Measurements from ENCODE around the gene MLLT10. TPM values are rescaled to one million over a fixed set of nuclear protein-coding genes. Genes with fewer than 3 reads are reported as not detected.

The MLLT10 gene
- total and polyA plus RNA-seq, 2 donors (not counting 3 experiments of a cell fraction or from before 2014, with no cell fraction given), result 35.4 to 54.0 TPM

- intact Hi-C loops (cut with micrococcal nuclease), result no loop called here
- H3K9me3 ChIP-seq (replicated peaks; ENCODE audit: control insufficient read depth, insufficient read depth, low read length), result no peaks in the 10 kb centered on the region
- POLR2A ChIA-PET, result no interaction called here
Measured at GRCh38 chr10:21501091-21501490, 32.9 kb upstream of the MLLT10 start.

GRCh38 chr10:21501731-21502347 lies 32.2 kb upstream of the MLLT10 start:
- DNase-seq (ENCODE audit: low read depth, low spot score), result no peak
- ChIA-PET POLR2A (no interaction called here), CTCF (interaction anchor here (0.5 to 0.6 kb wide), 2 partner anchors 25 to 231 kb away, joined by 3 read pairs; no protein-coding TSS in a partner anchor)
- H3K9ac ChIP-seq (replicated peaks; ENCODE audit: extremely low read depth, insufficient read depth, low read length), result no peak overlapping the region
- TF ChIP-seq GATA2 (IDR thresholded peaks at IDR 0.05; ENCODE audit: insufficient read depth, insufficient read length, low read depth, low read length), result no peak
- TF ChIP-seq, protein P1, sequence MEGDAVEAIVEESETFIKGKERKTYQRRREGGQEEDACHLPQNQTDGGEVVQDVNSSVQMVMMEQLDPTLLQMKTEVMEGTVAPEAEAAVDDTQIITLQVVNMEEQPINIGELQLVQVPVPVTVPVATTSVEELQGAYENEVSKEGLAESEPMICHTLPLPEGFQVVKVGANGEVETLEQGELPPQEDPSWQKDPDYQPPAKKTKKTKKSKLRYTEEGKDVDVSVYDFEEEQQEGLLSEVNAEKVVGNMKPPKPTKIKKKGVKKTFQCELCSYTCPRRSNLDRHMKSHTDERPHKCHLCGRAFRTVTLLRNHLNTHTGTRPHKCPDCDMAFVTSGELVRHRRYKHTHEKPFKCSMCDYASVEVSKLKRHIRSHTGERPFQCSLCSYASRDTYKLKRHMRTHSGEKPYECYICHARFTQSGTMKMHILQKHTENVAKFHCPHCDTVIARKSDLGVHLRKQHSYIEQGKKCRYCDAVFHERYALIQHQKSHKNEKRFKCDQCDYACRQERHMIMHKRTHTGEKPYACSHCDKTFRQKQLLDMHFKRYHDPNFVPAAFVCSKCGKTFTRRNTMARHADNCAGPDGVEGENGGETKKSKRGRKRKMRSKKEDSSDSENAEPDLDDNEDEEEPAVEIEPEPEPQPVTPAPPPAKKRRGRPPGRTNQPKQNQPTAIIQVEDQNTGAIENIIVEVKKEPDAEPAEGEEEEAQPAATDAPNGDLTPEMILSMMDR (IDR thresholded peaks at IDR 0.05; ENCODE audit: extremely low read depth in 1 of 2, insufficient read depth in 1 of 2, low read depth in 1 of 2, low read length in 2 of 2), result no peak
- TF ChIP-seq FOS (IDR thresholded peaks at IDR 0.05; ENCODE audit: borderline replicate concordance, insufficient read depth, low read length), result no peak
- TF ChIP-seq MYC (IDR thresholded peaks at IDR 0.05; ENCODE audit: low read depth, low read length), result no peak
- TF ChIP-seq POLR2A (IDR thresholded peaks at IDR 0.05; ENCODE audit: low read depth, low read length), result no peak
- TF ChIP-seq MAX (IDR thresholded peaks at IDR 0.05; ENCODE audit: insufficient read depth, insufficient read length), result no peak
- no peak for TF ChIP-seq POLR2AphosphoS5 (IDR thresholded peaks at IDR 0.05; ENCODE audit: insufficient read depth, low read depth, low read length)
- TF ChIP-seq EZH2 (IDR thresholded peaks at IDR 0.05; ENCODE audit: borderline replicate concordance, low read depth, low read length, severe bottlenecking), result no peak
- no peak for TF ChIP-seq JUN (IDR thresholded peaks at IDR 0.05; ENCODE audit: borderline replicate concordance, insufficient read depth, insufficient read length, low read depth)
- H4K20me1 ChIP-seq (replicated peaks; ENCODE audit: control insufficient read depth, extremely low read depth, insufficient read depth, low read length), result no peaks in the 10 kb centered on the region
- intact Hi-C loops (cut with micrococcal nuclease) (no loop called here), dilution Hi-C loops (cut with MboI; ENCODE audit: extremely low pct_ligation_motif_present, low sequenced_read_pairs) (no loop called here)
- FAIRE-seq, result no peak
- no peak overlapping the region for H3K4me2 ChIP-seq (ENCODE audit: insufficient read depth, low read length)
- no peak overlapping the region for H3K27ac ChIP-seq (ENCODE audit: insufficient read depth, low read depth, low read length)
- H3K9me1 ChIP-seq (replicated peaks; ENCODE audit: control insufficient read depth, extremely low read depth, insufficient read depth, low read length), result no peaks in the 10 kb centered on the region
- H3K4me1 ChIP-seq (ENCODE audit: control insufficient read depth, extremely low read depth, insufficient read depth, low read length), result peaks cover 5% of the 10 kb centered on the region
- H3K27me3 ChIP-seq (ENCODE audit: control insufficient read depth in 2 of 2, insufficient read depth in 2 of 2, low read length in 2 of 2), result peaks cover 20 to 36% of the 10 kb centered on the region in 2 experiments
- H3K9me3 ChIP-seq (replicated peaks; ENCODE audit: control insufficient read depth, insufficient read depth, low read length), result no peaks in the 10 kb centered on the region
- no TSS peak for BruUV-seq (replicated peaks)
- no peak overlapping the region for H3K4me3 ChIP-seq (replicated peaks in 1 of 3; ENCODE audit: insufficient read depth in 1 of 3, low read depth in 1 of 3, low read length in 3 of 3)
- H2AFZ ChIP-seq (ENCODE audit: low read depth, low read length), result no peak overlapping the region
- no peaks in the 10 kb centered on the region for H3K79me2 ChIP-seq (ENCODE audit: control insufficient read depth, insufficient read depth, low read length)
- H3K36me3 ChIP-seq (ENCODE audit: control insufficient read depth in 2 of 2, extremely low read depth in 1 of 2, insufficient read depth in 2 of 2, low read length in 2 of 2), result no peaks in the 10 kb centered on the region

More at GRCh38 chr10:21501091-21501490, 32.9 kb upstream of the MLLT10 start:
- no peak overlapping the region for H3K4me2 ChIP-seq (ENCODE audit: insufficient read depth, low read length)
- dilution Hi-C loops (cut with MboI; ENCODE audit: extremely low pct_ligation_motif_present, low sequenced_read_pairs), result no loop called here
- no peak for FAIRE-seq
- H3K27ac ChIP-seq (ENCODE audit: insufficient read depth, low read depth, low read length), result no peak overlapping the region
- CTCF ChIA-PET, result interaction anchor here (0.5 to 0.7 kb wide), 2 partner anchors 50 to 231 kb away, joined by 3 read pairs; no protein-coding TSS in a partner anchor
- H3K9ac ChIP-seq (replicated peaks; ENCODE audit: extremely low read depth, insufficient read depth, low read length), result no peak overlapping the region
- peaks cover 5% of the 10 kb centered on the region for H3K4me1 ChIP-seq (ENCODE audit: control insufficient read depth, extremely low read depth, insufficient read depth, low read length)
- H3K36me3 ChIP-seq (ENCODE audit: control insufficient read depth in 2 of 2, extremely low read depth in 1 of 2, insufficient read depth in 2 of 2, low read length in 2 of 2), result no peaks in the 10 kb centered on the region
- DNase-seq (ENCODE audit: low read depth, low spot score), result no peak
- H3K79me2 ChIP-seq (ENCODE audit: control insufficient read depth, insufficient read depth, low read length), result no peaks in the 10 kb centered on the region
- peaks cover 16 to 31% of the 10 kb centered on the region in 2 experiments for H3K27me3 ChIP-seq (ENCODE audit: control insufficient read depth in 2 of 2, insufficient read depth in 2 of 2, low read length in 2 of 2)
- no peak overlapping the region for H2AFZ ChIP-seq (ENCODE audit: low read depth, low read length)
- TF ChIP-seq MYC (IDR thresholded peaks at IDR 0.05; ENCODE audit: low read depth, low read length), result no peak
- no peak for TF ChIP-seq JUN (IDR thresholded peaks at IDR 0.05; ENCODE audit: borderline replicate concordance, insufficient read depth, insufficient read length, low read depth)
- TF ChIP-seq FOS (IDR thresholded peaks at IDR 0.05; ENCODE audit: borderline replicate concordance, insufficient read depth, low read length), result no peak
- TF ChIP-seq POLR2AphosphoS5 (IDR thresholded peaks at IDR 0.05; ENCODE audit: insufficient read depth, low read depth, low read length), result no peak
- no peak for TF ChIP-seq POLR2A (IDR thresholded peaks at IDR 0.05; ENCODE audit: low read depth, low read length)
- no TSS peak for BruUV-seq (replicated peaks)
- H3K4me3 ChIP-seq (replicated peaks in 1 of 3; ENCODE audit: insufficient read depth in 1 of 3, low read depth in 1 of 3, low read length in 3 of 3), result no peak overlapping the region
- no peaks in the 10 kb centered on the region for H3K9me1 ChIP-seq (replicated peaks; ENCODE audit: control insufficient read depth, extremely low read depth, insufficient read depth, low read length)
- H4K20me1 ChIP-seq (replicated peaks; ENCODE audit: control insufficient read depth, extremely low read depth, insufficient read depth, low read length), result no peaks in the 10 kb centered on the region

Measured in endothelial cell of umbilical vein (primary cell).